Activated CD8-positive, alpha-beta memory T cell treated with anti-CD3 and anti-CD28 coated beads, Interleukin-2, amount 50 U/mL, for 1 hour (primary cell): Measurements from ENCODE around the gene ABHD4.
"Not testable (repeated sequence)": the region's sequence is repeated elsewhere in the genome, so short reads cannot be mapped to it uniquely, and the experiment has no call there.

Experiments
- DNase-seq: peaks from one replicate; pipeline ENCODE4 v3.0.0-alpha.2; 2020; ENCODE audit errors: extremely low read depth

Gene ABHD4

GRCh38 chr14:22589096-22589839, 8.8 kb upstream of the ABHD4 start, which contains the start of gene DAD1:
Gene DAD1 (minus strand): TSS chr14:22589224. CDS start chr14:22589157, 67 bp downstream.
- DNase-seq = peak; percentile 100

- no peak for DNase-seq
Observed at GRCh38 chr14:22593189-22593588, 4.9 kb upstream of the ABHD4 start.

GRCh38 chr14:22593601-22594000, 4.5 kb upstream of the ABHD4 start:
- DNase-seq = no peak

GRCh38 chr14:22594156-22594716, 3.9 kb upstream of the ABHD4 start:
- DNase-seq = no peak

GRCh38 chr14:22596354-22596879, 1.7 kb upstream of the ABHD4 start:
- DNase-seq = no peak

- DNase-seq = no peak
Observed at GRCh38 chr14:22597265-22597664, 835 bp upstream of the ABHD4 start.

- DNase-seq = no peak
Observed at GRCh38 chr14:22597771-22598098, 365 bp upstream of the ABHD4 start.

GRCh38 chr14:22598896-22599244, 770 bp downstream of the ABHD4 start:
- no peak for DNase-seq

GRCh38 chr14:22599349-22599748, 1.2 kb downstream of the ABHD4 start:
- no peak for DNase-seq

GRCh38 chr14:22600027-22600426, 1.9 kb downstream of the ABHD4 start:
- no peak for DNase-seq

GRCh38 chr14:22601456-22601855, 3.4 kb downstream of the ABHD4 start:
- DNase-seq = no peak

GRCh38 chr14:22601996-22602395, 3.9 kb downstream of the ABHD4 start:
- no peak for DNase-seq

- no peak for DNase-seq
Observed at GRCh38 chr14:22602862-22603261, 4.8 kb downstream of the ABHD4 start.

GRCh38 chr14:22606380-22606779, 8.3 kb downstream of the ABHD4 start:
- DNase-seq = no peak

- no peak for DNase-seq
Observed at GRCh38 chr14:22607291-22607690, 9.2 kb downstream of the ABHD4 start.

- no peak for DNase-seq
Observed at GRCh38 chr14:22610931-22611330, 12.8 kb downstream of the ABHD4 start.

GRCh38 chr14:22613106-22613695, 15.1 kb downstream of the ABHD4 start:
- no peak for DNase-seq

- no peak for DNase-seq
Observed at GRCh38 chr14:22613736-22614239, 15.7 kb downstream of the ABHD4 start.

GRCh38 chr14:22614240-22614799, 16.2 kb downstream of the ABHD4 start:
- no peak for DNase-seq

- DNase-seq = not testable (repeated sequence)
Observed at GRCh38 chr14:22615765-22616164, 17.7 kb downstream of the ABHD4 start.

- DNase-seq = no peak
Observed at GRCh38 chr14:22622255-22622654, 24.2 kb downstream of the ABHD4 start.

- no peak for DNase-seq
Observed at GRCh38 chr14:22623047-22623446, 24.9 kb downstream of the ABHD4 start.

GRCh38 chr14:22626590-22626989, 28.5 kb downstream of the ABHD4 start:
- no peak for DNase-seq
